ENCODE measurements around the gene FAM186B.

Gene FAM186B

GRCh38 chr12:49609875-49610154 lies 4.4 kb upstream of the FAM186B start:
- DNase-seq (ENCODE audit: low read depth in 2 of 2): no peak

DNA sequence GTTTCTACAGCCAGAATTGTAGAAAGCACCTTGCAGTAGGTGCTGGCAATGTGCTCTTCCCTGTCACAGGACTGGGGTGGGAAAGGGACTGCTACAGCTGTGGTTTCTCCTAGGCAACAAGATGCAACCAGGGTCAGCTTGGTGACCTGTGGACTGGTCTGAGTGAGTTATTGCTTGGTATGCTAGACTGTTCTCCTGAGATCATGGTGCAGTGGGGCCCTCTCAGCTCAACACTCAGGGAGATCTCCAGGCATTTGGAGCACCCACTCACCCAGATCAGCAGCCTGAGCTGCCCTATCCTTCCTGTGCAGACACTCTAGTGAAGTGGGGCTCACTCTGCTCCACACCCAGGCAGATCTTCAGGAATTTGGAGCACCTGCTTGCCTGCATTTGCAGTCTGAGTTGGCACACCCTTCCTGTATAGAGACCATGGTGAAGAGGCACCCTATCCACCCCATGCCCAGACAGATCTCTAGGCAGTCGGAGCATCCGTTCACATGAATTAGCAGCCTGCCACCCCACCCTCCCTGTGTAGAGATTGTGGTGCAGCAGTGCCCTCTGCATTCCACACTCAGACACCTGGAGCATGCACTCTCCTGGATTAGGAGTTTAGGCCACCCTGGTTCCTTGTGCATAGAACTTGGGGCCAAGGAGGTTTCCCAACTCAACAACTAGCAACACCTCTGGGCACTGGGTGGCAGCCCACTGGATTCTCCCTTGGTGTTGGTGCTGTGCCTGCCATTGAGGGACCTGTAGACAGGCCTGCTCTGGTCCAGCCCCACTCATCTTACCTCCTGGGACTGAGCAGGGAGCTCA lies 3.8 kb upstream of the FAM186B start:
- no peak for DNase-seq (ENCODE audit: low read depth in 2 of 2)

- no peak for DNase-seq (ENCODE audit: low read depth in 2 of 2)
These were observed 583 bp downstream of the FAM186B start for GRCh38 chr12:49604856-49605255.

DNA sequence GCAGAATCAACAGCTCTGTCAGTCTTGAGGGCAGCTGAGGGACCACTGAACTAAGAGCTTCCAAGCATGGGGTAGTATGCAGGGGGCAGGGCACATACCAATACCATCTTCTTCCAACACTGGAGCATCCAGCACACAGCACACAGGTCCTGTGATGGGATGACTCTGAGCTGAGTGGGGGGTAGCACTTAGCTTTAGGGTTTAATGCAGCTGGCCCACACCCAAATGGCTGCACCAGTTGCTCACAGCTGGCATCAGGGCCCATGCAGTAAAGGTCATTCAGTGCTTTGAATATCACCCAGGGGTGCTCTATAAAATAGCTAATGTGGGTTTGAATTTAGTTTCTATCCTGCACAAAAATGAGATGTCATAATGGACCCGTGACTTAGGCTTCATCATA lies 1.7 kb downstream of the FAM186B start:
- no peak for DNase-seq (ENCODE audit: low read depth in 2 of 2)

GRCh38 chr12:49599961-49600360 lies 5.5 kb downstream of the FAM186B start:
- no peak for DNase-seq (ENCODE audit: low read depth in 2 of 2)

- no peak for DNase-seq (ENCODE audit: low read depth in 2 of 2)
These were observed 6.9 kb downstream of the FAM186B start for GRCh38 chr12:49598527-49598926.

- DNase-seq (ENCODE audit: low read depth in 2 of 2): no peak
These were observed 16.5 kb downstream of the FAM186B start for GRCh38 chr12:49588721-49589516.

DNA sequence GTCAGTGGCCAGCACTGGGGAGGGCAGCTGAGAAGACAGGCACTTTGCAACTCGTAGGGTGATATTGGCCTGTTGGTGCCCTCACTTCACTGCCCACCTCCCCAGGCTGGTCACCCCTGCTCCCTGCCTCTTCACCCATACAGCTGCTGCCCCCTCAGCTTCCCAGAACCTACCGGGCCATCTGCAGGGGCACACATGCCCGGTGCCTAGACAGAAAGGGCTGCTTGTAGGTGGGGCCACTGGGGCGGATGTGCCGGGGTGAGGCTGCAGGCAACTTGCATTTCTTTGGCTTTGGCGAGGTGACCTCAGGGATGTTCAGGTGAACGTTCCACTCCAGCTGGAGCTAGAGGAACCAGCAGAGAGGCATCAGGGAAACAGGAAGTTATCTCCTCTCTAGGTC lies 17.2 kb downstream of the FAM186B start:
- no peak for DNase-seq (ENCODE audit: low read depth in 2 of 2)

- no peak for DNase-seq (ENCODE audit: low read depth in 2 of 2)
These were observed 18.1 kb downstream of the FAM186B start for GRCh38 chr12:49587174-49587908.

DNA sequence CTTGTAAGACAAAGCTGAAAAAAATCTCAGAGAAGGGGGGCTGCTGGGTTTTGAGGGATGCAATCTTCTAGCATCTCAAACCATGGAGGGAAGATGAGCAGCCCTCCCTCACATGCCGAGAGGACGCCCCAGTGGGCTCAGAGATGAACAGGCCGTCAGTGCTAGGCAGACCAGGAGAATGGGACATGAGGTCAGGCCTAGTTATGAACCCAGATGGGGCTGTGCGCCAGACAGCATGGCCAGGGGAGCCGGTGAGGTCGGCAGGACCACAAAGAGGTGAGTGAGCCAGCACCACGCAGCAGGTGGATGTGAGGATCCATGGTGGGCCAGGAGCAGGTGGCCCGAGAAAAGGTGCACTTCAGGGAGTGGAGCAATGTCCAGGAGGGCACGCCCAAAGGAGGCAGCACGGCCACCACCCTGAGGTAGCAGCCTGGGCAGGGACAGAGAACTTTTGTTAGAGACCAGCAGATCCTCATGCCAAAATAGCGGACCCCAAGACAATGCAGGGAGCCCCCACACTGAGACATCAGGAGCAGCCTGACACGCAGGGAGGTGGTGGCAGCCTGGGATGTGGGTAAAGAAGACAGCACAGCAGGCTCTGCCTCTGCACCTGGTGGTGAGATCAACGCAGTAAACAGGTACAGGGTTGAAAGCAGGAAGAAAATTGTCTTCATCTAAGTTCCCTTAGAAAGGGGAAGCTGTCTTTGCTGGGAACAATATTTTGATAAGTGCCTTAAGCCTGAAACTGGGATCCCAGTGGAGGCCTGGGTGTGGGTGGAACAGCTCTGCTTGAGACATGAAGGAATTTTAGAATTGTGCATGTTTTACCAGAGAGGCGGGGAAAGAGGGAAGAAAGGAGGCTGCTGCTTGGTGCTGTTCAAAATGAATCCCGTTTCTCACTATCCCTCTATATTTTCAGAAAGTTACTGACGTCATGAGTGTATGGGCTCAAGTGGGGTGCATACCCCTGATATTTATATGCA lies 19.7 kb downstream of the FAM186B start:
- no peak for DNase-seq (ENCODE audit: low read depth in 2 of 2)

GRCh38 chr12:49584591-49584990 lies 20.8 kb downstream of the FAM186B start:
- DNase-seq (ENCODE audit: low read depth in 2 of 2): no peak

DNA sequence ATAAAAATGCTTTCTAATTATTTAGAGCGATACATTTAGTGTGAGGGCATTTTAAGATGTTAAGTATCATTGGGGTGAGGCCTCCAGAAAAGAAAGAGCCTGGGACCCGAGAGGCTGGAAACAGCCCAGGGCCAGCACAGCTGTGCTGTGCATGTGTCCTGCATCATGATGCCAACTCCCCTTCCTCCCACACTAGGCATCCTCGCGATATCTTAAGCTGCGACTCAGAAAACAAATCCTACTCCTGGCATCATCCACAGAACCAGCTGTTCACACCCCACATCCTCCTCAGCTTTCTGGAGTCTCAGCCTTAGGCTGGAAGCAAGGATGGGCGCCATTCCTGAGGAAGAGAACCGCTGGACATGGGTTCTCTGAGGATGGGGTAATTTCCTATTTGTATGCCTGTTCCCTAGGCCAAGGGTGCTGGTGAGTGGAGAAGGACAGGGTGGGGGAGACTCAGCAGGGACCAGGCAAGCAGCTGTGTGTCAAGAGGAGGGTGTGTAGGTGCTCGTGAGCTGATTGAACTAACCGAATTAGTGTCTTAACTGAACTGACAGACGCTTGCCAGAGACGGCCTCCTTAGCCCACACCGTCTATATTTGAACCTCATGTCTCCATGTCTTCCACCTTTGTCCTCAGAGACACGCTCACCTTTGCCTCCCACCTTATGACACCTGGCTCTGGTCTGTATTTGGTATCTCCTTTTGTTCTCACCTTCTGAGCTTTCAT lies 21.9 kb downstream of the FAM186B start:
- no peak for DNase-seq (ENCODE audit: low read depth in 2 of 2)

DNA sequence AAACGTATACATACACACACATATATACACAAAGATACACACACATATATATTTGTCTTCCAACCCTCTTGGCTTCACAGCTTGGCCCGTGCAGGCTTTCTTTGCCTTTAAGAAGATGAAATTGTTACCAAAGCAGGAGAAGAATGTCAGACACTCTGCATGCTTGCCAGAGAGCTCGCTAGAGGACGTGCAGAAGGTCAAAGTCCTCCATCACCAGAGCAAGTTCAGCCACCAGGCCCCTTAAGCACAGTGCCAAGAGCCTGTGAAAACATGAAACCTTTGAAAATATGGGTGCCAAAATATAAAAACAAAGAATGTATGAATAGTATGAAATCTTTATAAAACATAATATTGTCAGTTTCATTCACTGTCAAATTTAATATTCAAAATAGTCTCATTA lies 22.6 kb downstream of the FAM186B start:
- DNase-seq (ENCODE audit: low read depth in 2 of 2): no peak

GRCh38 chr12:49582201-49582600 lies 23.2 kb downstream of the FAM186B start:
- no peak for DNase-seq (ENCODE audit: low read depth in 2 of 2)

DNA sequence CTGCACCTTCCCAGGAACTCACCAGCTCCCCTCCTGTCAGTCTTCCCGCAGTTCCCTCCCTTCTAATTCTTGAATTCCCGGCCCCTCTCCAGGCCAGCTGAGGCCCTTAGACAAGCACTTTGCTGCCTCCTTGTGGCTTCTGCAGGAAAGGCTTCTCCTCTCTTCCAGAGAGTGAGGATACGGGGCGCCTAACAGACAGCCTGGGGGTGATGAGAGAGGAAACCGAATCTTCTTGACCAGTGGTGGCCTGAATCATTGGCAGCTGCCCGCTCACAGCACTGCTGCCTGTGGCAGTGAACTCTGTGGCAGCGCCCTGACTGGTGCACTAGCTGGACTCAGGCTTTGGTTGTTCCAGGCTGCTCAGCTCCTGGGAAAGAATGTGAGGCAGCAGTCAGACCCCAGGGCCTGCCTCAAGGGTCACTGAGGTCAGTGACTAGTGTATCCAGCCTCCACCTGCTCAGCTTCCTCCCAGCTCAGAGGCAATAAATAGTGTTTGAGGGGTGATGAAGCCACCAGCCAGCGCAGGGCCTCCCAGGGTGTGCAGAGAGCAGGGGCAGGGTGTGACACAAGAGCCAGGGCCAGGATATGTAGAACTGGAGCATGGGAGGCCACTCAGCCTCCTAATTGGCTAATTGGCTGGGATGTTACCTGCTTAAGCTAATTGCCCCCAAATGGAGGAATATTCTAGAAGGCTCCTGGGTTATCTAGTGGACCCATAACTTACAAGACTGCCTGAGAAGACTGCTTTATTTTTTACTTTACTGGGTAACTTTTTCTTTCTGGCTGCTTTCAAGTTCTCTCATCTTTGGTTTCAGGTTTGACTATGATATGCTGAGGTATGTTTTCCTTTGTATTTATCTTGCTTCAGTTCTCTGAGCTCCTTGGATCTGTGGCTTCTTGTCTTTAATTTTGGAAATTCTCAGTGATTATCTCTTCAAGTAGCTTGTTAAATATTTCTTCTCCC lies 24.6 kb downstream of the FAM186B start:
- peak in 1 of 2 donors; percentile 29 for DNase-seq (ENCODE audit: low read depth in 2 of 2)

GRCh38 chr12:49578471-49579112 lies 26.8 kb downstream of the FAM186B start:
- no peak for DNase-seq (ENCODE audit: low read depth in 2 of 2)

- DNase-seq (ENCODE audit: low read depth in 2 of 2): no peak
These were observed 27.7 kb downstream of the FAM186B start for GRCh38 chr12:49577589-49578315.

- DNase-seq (ENCODE audit: low read depth in 2 of 2): no peak
These were observed 36.8 kb downstream of the FAM186B start for GRCh38 chr12:49568442-49569162.

Data from stimulated activated CD4-positive, alpha-beta T cell treated with anti-CD3 and anti-CD28 coated beads, Interleukin-4, amount 100 ng/mL, for 48 hours (primary cell).